ENCODE results near the gene G3BP2.

Gene G3BP2

DNA sequence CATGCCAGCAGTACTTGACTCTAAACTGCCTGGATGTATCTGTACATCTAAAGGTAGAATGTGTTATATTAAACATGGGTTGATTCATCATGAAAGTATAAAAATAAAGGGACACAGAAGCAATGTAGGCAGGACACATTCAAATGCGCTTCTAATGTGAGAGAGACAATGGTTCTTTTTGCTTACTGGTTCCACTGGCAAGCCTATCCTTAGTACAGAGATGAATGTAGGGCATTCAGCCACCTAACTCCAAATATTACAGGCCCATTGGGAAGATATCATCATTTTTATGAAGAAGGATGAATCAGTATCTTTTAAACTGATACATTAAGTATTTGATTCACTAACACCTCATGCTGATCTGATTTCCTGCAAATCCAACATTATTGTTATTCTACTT lies 60.9 kb downstream of the G3BP2 start:
- TF ChIP-seq, protein P1, sequence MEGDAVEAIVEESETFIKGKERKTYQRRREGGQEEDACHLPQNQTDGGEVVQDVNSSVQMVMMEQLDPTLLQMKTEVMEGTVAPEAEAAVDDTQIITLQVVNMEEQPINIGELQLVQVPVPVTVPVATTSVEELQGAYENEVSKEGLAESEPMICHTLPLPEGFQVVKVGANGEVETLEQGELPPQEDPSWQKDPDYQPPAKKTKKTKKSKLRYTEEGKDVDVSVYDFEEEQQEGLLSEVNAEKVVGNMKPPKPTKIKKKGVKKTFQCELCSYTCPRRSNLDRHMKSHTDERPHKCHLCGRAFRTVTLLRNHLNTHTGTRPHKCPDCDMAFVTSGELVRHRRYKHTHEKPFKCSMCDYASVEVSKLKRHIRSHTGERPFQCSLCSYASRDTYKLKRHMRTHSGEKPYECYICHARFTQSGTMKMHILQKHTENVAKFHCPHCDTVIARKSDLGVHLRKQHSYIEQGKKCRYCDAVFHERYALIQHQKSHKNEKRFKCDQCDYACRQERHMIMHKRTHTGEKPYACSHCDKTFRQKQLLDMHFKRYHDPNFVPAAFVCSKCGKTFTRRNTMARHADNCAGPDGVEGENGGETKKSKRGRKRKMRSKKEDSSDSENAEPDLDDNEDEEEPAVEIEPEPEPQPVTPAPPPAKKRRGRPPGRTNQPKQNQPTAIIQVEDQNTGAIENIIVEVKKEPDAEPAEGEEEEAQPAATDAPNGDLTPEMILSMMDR (conservative IDR thresholded peaks at IDR 0.05; ENCODE audit: low read depth, low read length), result no peak
- Histone ChIP-seq H3K9ac (no peak overlapping the region), H3K27ac (no peak overlapping the region), H3K4me2 (no peak overlapping the region), H3K36me3 (ENCODE audit: insufficient read depth) (no peaks in the 10 kb centered on the region), H4K20me1 (ENCODE audit: insufficient read depth) (no peaks in the 10 kb centered on the region), H3K79me2 (ENCODE audit: insufficient read depth, low read depth) (no peaks in the 10 kb centered on the region), H3K4me1 (ENCODE audit: low read depth, poor library complexity, severe bottlenecking) (no peaks in the 10 kb centered on the region), H3K4me3 (IDR thresholded peaks at IDR 0.05; ENCODE audit: insufficient read depth, low read depth, low read length) (no peak overlapping the region), H3K27me3 (ENCODE audit: insufficient read depth, low read depth) (no peaks in the 10 kb centered on the region), H2AFZ (ENCODE audit: low read depth) (no peak overlapping the region)

DNA sequence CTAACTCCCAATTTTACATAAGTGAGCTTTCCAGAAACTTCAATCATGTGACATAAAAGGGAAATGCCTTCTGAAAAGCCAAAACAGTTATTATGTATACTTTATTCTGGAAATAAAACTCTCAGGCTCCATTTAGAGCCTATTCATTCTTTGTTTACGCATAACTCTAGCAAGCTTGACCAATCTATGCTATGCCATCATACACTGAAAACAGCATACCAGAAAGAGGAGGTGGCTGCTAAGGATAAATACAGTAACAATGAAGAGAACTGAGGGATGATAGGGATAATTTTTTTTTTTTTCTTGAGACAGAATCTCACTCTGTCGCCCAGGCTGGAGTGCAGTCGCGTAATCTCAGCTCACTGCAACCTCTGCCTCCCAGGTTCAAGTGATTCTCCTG lies 67.3 kb downstream of the G3BP2 start:
- TF ChIP-seq, protein P1 (conservative IDR thresholded peaks at IDR 0.05; ENCODE audit: low read depth, low read length), result no peak
- Histone ChIP-seq H2AFZ (ENCODE audit: low read depth) (no peak overlapping the region), H3K4me1 (ENCODE audit: low read depth, poor library complexity, severe bottlenecking) (peaks cover 9% of the 10 kb centered on the region), H3K9ac (no peak overlapping the region), H3K4me2 (no peak overlapping the region), H3K36me3 (ENCODE audit: insufficient read depth) (no peaks in the 10 kb centered on the region), H4K20me1 (ENCODE audit: insufficient read depth) (no peaks in the 10 kb centered on the region), H3K4me3 (IDR thresholded peaks at IDR 0.05; ENCODE audit: insufficient read depth, low read depth, low read length) (no peak overlapping the region), H3K79me2 (ENCODE audit: insufficient read depth, low read depth) (no peaks in the 10 kb centered on the region), H3K27ac (no peak overlapping the region), H3K27me3 (ENCODE audit: insufficient read depth, low read depth) (no peaks in the 10 kb centered on the region)

DNA sequence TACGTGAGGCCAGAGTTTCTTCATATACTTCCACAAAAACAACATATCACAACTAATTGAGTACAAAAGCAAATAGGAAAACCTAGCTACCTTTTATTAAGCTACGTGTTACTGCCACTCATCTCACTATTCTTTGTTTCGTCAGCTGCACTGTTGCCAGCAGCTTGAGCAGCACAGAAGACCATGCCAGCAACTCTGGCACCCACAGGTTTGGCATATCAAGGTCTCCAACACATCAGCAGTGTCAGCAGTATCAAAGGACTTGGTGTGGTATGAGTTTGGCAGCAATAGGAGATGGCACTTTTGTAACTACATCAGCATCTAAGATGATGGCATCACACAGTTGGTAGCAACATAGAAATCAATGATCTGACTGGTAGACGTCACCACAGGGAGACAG lies 73.6 kb downstream of the G3BP2 start:
- Histone ChIP-seq H3K36me3 (ENCODE audit: insufficient read depth) (no peaks in the 10 kb centered on the region), H3K4me3 (IDR thresholded peaks at IDR 0.05; ENCODE audit: insufficient read depth, low read depth, low read length) (peak overlapping the region; percentile 82), H3K79me2 (ENCODE audit: insufficient read depth, low read depth) (no peaks in the 10 kb centered on the region), H3K9ac (peak overlapping the region; percentile 37; the same call in 1 of the 2 replicates), H4K20me1 (ENCODE audit: insufficient read depth) (no peaks in the 10 kb centered on the region), H3K4me2 (peak overlapping the region; percentile 79), H2AFZ (ENCODE audit: low read depth) (peak overlapping the region; percentile 65), H3K4me1 (ENCODE audit: low read depth, poor library complexity, severe bottlenecking) (peaks cover 70% of the 10 kb centered on the region), H3K27ac (peak overlapping the region; percentile 87), H3K27me3 (ENCODE audit: insufficient read depth, low read depth) (no peaks in the 10 kb centered on the region)
- TF ChIP-seq, protein P1 (conservative IDR thresholded peaks at IDR 0.05; ENCODE audit: low read depth, low read length), result no peak

DNA sequence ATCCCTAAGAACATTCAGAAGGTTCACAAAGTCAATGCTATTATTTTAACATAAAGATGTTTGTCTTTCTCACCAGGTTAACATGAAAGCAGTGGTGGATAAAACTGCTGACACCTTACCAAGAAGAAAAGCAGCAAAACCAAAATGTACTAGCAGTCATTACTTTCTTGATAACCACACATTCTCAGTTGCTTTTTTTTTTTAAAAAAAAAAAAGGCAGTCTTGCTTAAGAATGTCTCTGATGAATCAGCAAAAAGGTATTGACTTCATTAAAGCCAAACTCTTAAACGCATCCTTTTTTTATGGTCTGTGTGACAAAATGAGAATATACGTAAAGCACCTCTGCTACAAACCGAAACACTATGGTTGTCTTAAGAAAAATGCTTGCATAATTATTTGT lies 74.8 kb downstream of the G3BP2 start:
- no peaks in the 10 kb centered on the region for H3K79me2 ChIP-seq (ENCODE audit: insufficient read depth, low read depth)
- peak overlapping the region; percentile 87 for H3K27ac ChIP-seq
- no peaks in the 10 kb centered on the region for H3K27me3 ChIP-seq (ENCODE audit: insufficient read depth, low read depth)
- H3K9ac ChIP-seq, result peak overlapping the region; percentile 37; the same call in 1 of the 2 replicates
- no peaks in the 10 kb centered on the region for H3K36me3 ChIP-seq (ENCODE audit: insufficient read depth)
- TF ChIP-seq, protein P1 (conservative IDR thresholded peaks at IDR 0.05; ENCODE audit: low read depth, low read length), result no peak
- peaks cover 78% of the 10 kb centered on the region for H3K4me1 ChIP-seq (ENCODE audit: low read depth, poor library complexity, severe bottlenecking)
- H3K4me2 ChIP-seq, result peak overlapping the region; percentile 79
- no peaks in the 10 kb centered on the region for H4K20me1 ChIP-seq (ENCODE audit: insufficient read depth)
- H3K4me3 ChIP-seq (IDR thresholded peaks at IDR 0.05; ENCODE audit: insufficient read depth, low read depth, low read length), result no peak overlapping the region
- H2AFZ ChIP-seq (ENCODE audit: low read depth), result no peak overlapping the region
